AG04449 (cell line): Measurements from ENCODE around the gene BCAS4.

Experiments
- CTCF ChIA-PET: fragments of 350-600 bp; formaldehyde crosslinking; extraction: SDS; loops from one replicate; lab custom pipeline; 2021; ENCODE audit warnings: antibody characterized with exemption; lab: Yijun Ruan, JAX
- POLR2A ChIA-PET: fragments of 400-600, 350-600 bp; formaldehyde crosslinking; extraction: SDS; loops from one replicate; lab custom pipeline; 2020; ENCODE audit warnings: antibody characterized with exemption, inconsistent platforms; lab: Yijun Ruan, JAX
- DNase-seq: peaks from one replicate; pipeline ENCODE4 v3.0.0-alpha.2; 2010; ENCODE audit warnings: low read depth, low spot score
- H3K4me3 ChIP-seq: 2 replicates; pipeline ENCODE4 v1.5.1; 2011; ENCODE audit warnings: low read depth, mild to moderate bottlenecking, control low read depth, low read length
- CTCF ChIP-seq: IDR thresholded peaks from one replicate; pipeline ENCODE4 v1.5.1; 2011; ENCODE audit warnings: mild to moderate bottlenecking, moderate library complexity, low read length, control low read depth, inconsistent platforms; ENCODE audit not compliant: insufficient read depth; ENCODE audit errors: missing control alignments

The BCAS4 gene

GRCh38 chr20:50753152-50753551 lies 41.7 kb upstream of the BCAS4 start:
- no peak for TF ChIP-seq CTCF
- H3K4me3 ChIP-seq: no peak overlapping the region
- POLR2A ChIA-PET: no interaction called here
- DNase-seq: no peak
- CTCF ChIA-PET: interaction anchor here (0.8 to 11.6 kb wide), 6 partner anchors 20 to 566 kb away, joined by 3 to 174 read pairs (median 4); no protein-coding TSS in a partner anchor

- POLR2A ChIA-PET: interaction anchor here (0.6 kb wide), 1 partner anchor 285 kb away, joined by 3 read pairs; no protein-coding TSS in a partner anchor
- no peak for DNase-seq
- H3K4me3 ChIP-seq: no peak overlapping the region
- TF ChIP-seq CTCF: no peak
- CTCF ChIA-PET: interaction anchor here (0.9 to 11.6 kb wide), 6 partner anchors 9 to 567 kb away, joined by 3 to 174 read pairs (median 6); no protein-coding TSS in a partner anchor
Observed at GRCh38 chr20:50754420-50754819, 40.4 kb upstream of the BCAS4 start.

- no peak for TF ChIP-seq CTCF
- CTCF ChIA-PET: interaction anchor here (1.0 to 1.9 kb wide), 6 partner anchors 9 to 168 kb away, joined by 3 to 6 read pairs (median 4); partner anchors contain the start of gene BCAS4
- no peak overlapping the region for H3K4me3 ChIP-seq
- POLR2A ChIA-PET: no interaction called here
- no peak for DNase-seq
Observed at GRCh38 chr20:50756447-50756846, 38.4 kb upstream of the BCAS4 start.

GRCh38 chr20:50758469-50758868 lies 36.4 kb upstream of the BCAS4 start:
- ChIA-PET POLR2A (interaction anchor here (0.7 kb wide), 1 partner anchor 605 kb away, joined by 4 read pairs; no protein-coding TSS in a partner anchor), CTCF (interaction anchor here (2.0 kb wide), 1 partner anchor 9 kb away, joined by 11 read pairs; no protein-coding TSS in a partner anchor)
- DNase-seq: no peak
- no peak overlapping the region for H3K4me3 ChIP-seq
- no peak for TF ChIP-seq CTCF

GRCh38 chr20:50758992-50759391 lies 35.9 kb upstream of the BCAS4 start:
- CTCF ChIA-PET: interaction anchor here (1.7 kb wide), 1 partner anchor 9 kb away, joined by 14 read pairs; no protein-coding TSS in a partner anchor
- DNase-seq: no peak
- no peak overlapping the region for H3K4me3 ChIP-seq
- POLR2A ChIA-PET: no interaction called here
- TF ChIP-seq CTCF: no peak

- H3K4me3 ChIP-seq: no peak overlapping the region
- TF ChIP-seq CTCF: no peak
- ChIA-PET POLR2A (no interaction called here), CTCF (interaction anchor here (1.1 to 1.7 kb wide), 2 partner anchors 10 to 35 kb away, joined by 4 to 14 read pairs; no protein-coding TSS in a partner anchor)
- no peak for DNase-seq
Observed at GRCh38 chr20:50759678-50760077, 35.2 kb upstream of the BCAS4 start.
